HepG2 (cell line): ENCODE measurements around the gene KL. TPM values are rescaled to one million over a fixed set of nuclear protein-coding genes. Genes with fewer than 3 reads are reported as not detected.
A peak's percentile ranks its signal among the peaks of the same experiment; 100 is the strongest.

Source experiments
- ATAC-seq: fragments of 200-7000 bp; cut with Tn5 transposase; 3 replicates; pipeline ENCODE4 v1.9.1; 2020; ENCODE audit warnings: mild to moderate bottlenecking, moderate library complexity
- BruUV-seq: library from RNA; stranded (reverse); fragments of 400-500 nt; replicated peaks from 2 replicates; lab custom pipeline; 2021; lab: Mats Ljungman, UMichigan
- CTCF ChIA-PET: fragments of 300-600 bp; formaldehyde crosslinking; extraction: SDS; loops from one replicate; lab custom pipeline; 2021; ENCODE audit warnings: low total read pairs, inconsistent platforms, low intra/inter-chr PET ratio; lab: Yijun Ruan, JAX
- POLR2A ChIA-PET: fragments of 350-600 bp; sonication (Branson Sonifier 250); formaldehyde crosslinking; loops from one replicate; lab custom pipeline; 2020; ENCODE audit warnings: antibody characterized with exemption, inconsistent platforms; lab: Yijun Ruan, JAX
- DNase-seq: peaks from one replicate; pipeline ENCODE4 v3.0.0-alpha.2; 2015; ENCODE audit warnings: low spot score
- FAIRE-seq: peaks from 3 replicates; lab custom pipeline; 2011; peaks lifted over from hg19 to GRCh38; lab: Jason Lieb, UNC
- H2AFZ ChIP-seq: one replicate; pipeline ENCODE4 v1.6.1; 2011; ENCODE audit warnings: low read length, inconsistent platforms
- H3K27ac ChIP-seq: fragments of 300-600 bp; 3 replicates; pipeline ENCODE4 v1.8.0; 2011; ENCODE audit warnings: mixed run types, mild to moderate bottlenecking, mixed read lengths, low read length, inconsistent platforms; ENCODE audit not compliant: insufficient read depth; ENCODE audit errors: extremely low read length
- H3K27me3 ChIP-seq, 2 experiments: fragments of 200-600 bp in 1 of 2; 2 replicates in 1 of 2; 3 replicates in 1 of 2; pipeline versions ENCODE4 v1.6.0 to v1.8.0; 2011; ENCODE audit warnings: low read length in 2 of 2, mild to moderate bottlenecking in 2 of 2, moderate library complexity in 2 of 2, inconsistent platforms in 1 of 2; ENCODE audit not compliant: insufficient read depth in 2 of 2, control insufficient read depth in 1 of 2
- H3K36me3 ChIP-seq, 2 experiments: fragments of 200-600 bp in 1 of 2; replicated peaks in 1 of 2; 2 replicates in 1 of 2; 3 replicates in 1 of 2; pipeline versions ENCODE4 v1.5.1 to v1.8.0; 2011; ENCODE audit warnings: low read length in 2 of 2, inconsistent platforms in 1 of 2; ENCODE audit not compliant: insufficient read depth in 2 of 2, control insufficient read depth in 1 of 2
- H3K4me1 ChIP-seq: 2 replicates; pipeline ENCODE4 v1.5.1; 2012; ENCODE audit warnings: low read length, inconsistent platforms; ENCODE audit not compliant: insufficient read depth
- H3K4me2 ChIP-seq: 2 replicates; pipeline ENCODE4 v1.6.0; 2011; ENCODE audit warnings: low read depth, low read length, inconsistent platforms
- H3K4me3 ChIP-seq, 3 experiments: fragments of 200-600 bp in 1 of 3; sonication (generic), shearing (Covaris generic) in 1 of 3; replicated peaks in 1 of 3; 2 replicates each; pipeline ENCODE4 v1.5.1; 2011 to 2016; ENCODE audit warnings: low read length in 3 of 3, inconsistent platforms in 2 of 3, low read depth in 2 of 3, mild to moderate bottlenecking in 2 of 3, control low read depth in 1 of 3, mixed read lengths in 1 of 3; ENCODE audit not compliant: insufficient read depth in 1 of 3
- H3K79me2 ChIP-seq: one replicate; pipeline ENCODE4 v1.6.1; 2011; ENCODE audit warnings: low read length, inconsistent platforms; ENCODE audit not compliant: insufficient read depth
- H3K9ac ChIP-seq: 2 replicates; pipeline ENCODE4 v1.6.0; 2011; ENCODE audit warnings: mild to moderate bottlenecking, low read depth, low read length, inconsistent platforms; ENCODE audit not compliant: insufficient read depth
- H3K9me3 ChIP-seq: 2 replicates; pipeline ENCODE4 v1.5.1; 2012; ENCODE audit warnings: mild to moderate bottlenecking, low read length
- H4K20me1 ChIP-seq: 2 replicates; pipeline ENCODE4 v1.6.0; 2011; ENCODE audit warnings: inconsistent platforms, mild to moderate bottlenecking, low read length, moderate library complexity; ENCODE audit not compliant: insufficient read depth
- GLI4 ChIP-seq: sonication (generic); formaldehyde crosslinking; IDR thresholded peaks from 2 replicates; pipeline ENCODE4 v1.5.1; 2020; ENCODE audit warnings: missing genetic modification reagents, mild to moderate bottlenecking, moderate library complexity, borderline replicate concordance
- GTF2F1 ChIP-seq: fragments of 150-350 bp; IDR thresholded peaks from 2 replicates; pipeline ENCODE4 v1.6.1; 2014; ENCODE audit warnings: low read length
- PAWR ChIP-seq: sonication (generic); formaldehyde crosslinking; IDR thresholded peaks from 2 replicates; pipeline ENCODE4 v1.4.0; 2020; ENCODE audit warnings: missing genetic modification reagents, mild to moderate bottlenecking, borderline replicate concordance
- RBM22 ChIP-seq: fragments of 200-400 bp; formaldehyde crosslinking; optimal IDR thresholded peaks from 2 replicates; pipeline ENCODE3; 2017; ENCODE audit warnings: mild to moderate bottlenecking, low read length, moderate library complexity
- ZKSCAN1 ChIP-seq: fragments of 150-350 bp; IDR thresholded peaks from 2 replicates; pipeline ENCODE4 v1.6.1; 2014; ENCODE audit warnings: low read length
- ZNF318 ChIP-seq: sonication (generic); formaldehyde crosslinking; IDR thresholded peaks from 2 replicates; pipeline ENCODE4 v1.4.0; 2020; ENCODE audit warnings: mild to moderate bottlenecking, missing genetic modification reagents
- ZNF562 ChIP-seq: sonication (generic); formaldehyde crosslinking; IDR thresholded peaks from 2 replicates; pipeline ENCODE4 v1.8.0; 2022; ENCODE audit warnings: missing genetic modification reagents, borderline replicate concordance
- WGBS: methylation state at CpG from one replicate; pipeline ENCODE4 v1.1.6; 2017; ENCODE audit warnings: low lambda C conversion rate; 5-methylcytosine and 5-hydroxymethylcytosine counted together
- in situ Hi-C: cut with HindIII; loops from 2 replicates; pipeline ENCODE4 v1.10.0; 2017; ENCODE audit warnings: low pct_unique_long_range_greater_than_20kb; ENCODE audit not compliant: extremely low pct_ligation_motif_present
- intact Hi-C: fragments of 100-400 bp; cut with micrococcal nuclease; formaldehyde crosslinking; loops from one replicate; pipeline ENCODE4 v1.10.0; 2022; ENCODE audit not compliant: unreplicated experiment
- polyA plus RNA-seq, 8 experiments: library from polyadenylated mRNA; depleted of rRNA in 3 of 8; stranded (reverse) in 7 of 8; unstranded in 1 of 8; fragments of >200 nt; fragmentation: Illumina TruSeq in 4 of 8; extraction: Trizol in 4 of 8; gene quantifications; 2 replicates each; pipeline versions ENCODE4 v1.2.1 to v1.2.3, GENCODE V29; 2011 to 2016; ENCODE audit warnings: low read depth in 4 of 8, missing spikeins in 1 of 8, mixed read lengths in 1 of 8; ENCODE audit not compliant: insufficient read depth in 1 of 8
- total RNA-seq, 5 experiments: library from RNA; depleted of rRNA; stranded (reverse); fragments of >200 nt; fragmentation: Illumina TruSeq; extraction: Trizol; gene quantifications; 2 replicates each; pipeline ENCODE4 v1.2.3, GENCODE V29; 2016; ENCODE audit warnings: low read depth in 1 of 5

Gene KL
- total and polyA plus RNA-seq, 2 of the 13 experiments (the other 11 are each of a cell fraction or from before 2014, with no cell fraction given), result not detected

GRCh38 chr13:33103457-33103856 is 87.2 kb downstream of the KL start:
- FAIRE-seq, result no peak
- H3K4me3 ChIP-seq, result no peak overlapping the region
- 91% methylated on average over 4 of the region's 4 CpGs for WGBS
- H3K79me2 ChIP-seq, result no peaks in the 10 kb centered on the region
- TF ChIP-seq ZNF318 (CRISPR knock-in tag) (no peak), RBM22 (peak; percentile 30), GLI4 (CRISPR knock-in tag) (no peak), ZKSCAN1 (no peak), ZNF562 (CRISPR knock-in tag) (no peak), PAWR (no peak), GTF2F1 (no peak)
- peaks cover 13% of the 10 kb centered on the region for H3K4me1 ChIP-seq
- H2AFZ ChIP-seq, result no peak overlapping the region
- no peaks in the 10 kb centered on the region for H3K9me3 ChIP-seq
- H3K27me3 ChIP-seq, result no peaks in the 10 kb centered on the region
- ChIA-PET CTCF (no interaction called here), POLR2A (no interaction called here)
- no peak overlapping the region for H3K27ac ChIP-seq
- no TSS peak for BruUV-seq
- intact Hi-C loops (no loop called here), in situ Hi-C loops (no loop called here)
- no peak overlapping the region for H3K4me2 ChIP-seq
- no peak for DNase-seq
- peaks cover 7 to 34% of the 10 kb centered on the region in 2 experiments; a peak in 4 of 5 replicates for H3K36me3 ChIP-seq
- H3K9ac ChIP-seq, result no peak overlapping the region
- H4K20me1 ChIP-seq, result no peaks in the 10 kb centered on the region
- ATAC-seq, result no peak
